ENCODE data around the gene MAPT. TPM values are rescaled to one million over a fixed set of nuclear protein-coding genes. Genes with fewer than 3 reads are reported as not detected.

Gene MAPT
- total and polyA plus RNA-seq, 2 donors: 3.4 to 21.1 TPM

GRCh38 chr17:46035112-46035818 lies 140.9 kb downstream of the MAPT start:
- Histone ChIP-seq H3K27ac (ENCODE audit: low read depth) (no peak overlapping the region), H3K36me3 (ENCODE audit: insufficient read depth) (peaks cover 6% of the 10 kb centered on the region), H3K4me3 (ENCODE audit: low read depth, low read length) (no peak overlapping the region), H3K4me1 (ENCODE audit: insufficient read depth) (no peaks in the 10 kb centered on the region)
- DNase-seq (ENCODE audit: extremely low spot score): no peak
- 83% methylated on average over 3 of the region's 3 CpGs for WGBS

GRCh38 chr17:46036491-46036890 lies 142.1 kb downstream of the MAPT start:
- peaks cover 6% of the 10 kb centered on the region for H3K36me3 ChIP-seq (ENCODE audit: insufficient read depth)
- H3K27ac ChIP-seq (ENCODE audit: low read depth): no peak overlapping the region
- no peak overlapping the region for H3K4me3 ChIP-seq (ENCODE audit: low read depth, low read length)
- DNase-seq (ENCODE audit: extremely low spot score): no peak
- 85% methylated on average over 6 of the region's 6 CpGs for WGBS
- no peaks in the 10 kb centered on the region for H3K4me1 ChIP-seq (ENCODE audit: insufficient read depth)

- 57% methylated on average over 4 of the region's 4 CpGs for WGBS
- no peak overlapping the region for H3K27ac ChIP-seq (ENCODE audit: low read depth)
- no peak overlapping the region for H3K4me3 ChIP-seq (ENCODE audit: low read depth, low read length)
- no peaks in the 10 kb centered on the region for H3K4me1 ChIP-seq (ENCODE audit: insufficient read depth)
- peaks cover 6% of the 10 kb centered on the region for H3K36me3 ChIP-seq (ENCODE audit: insufficient read depth)
- DNase-seq (ENCODE audit: extremely low spot score): no peak
These were observed 143.4 kb downstream of the MAPT start for GRCh38 chr17:46037722-46038255.

- H3K4me3 ChIP-seq (ENCODE audit: low read depth, low read length): no peak overlapping the region
- no peak overlapping the region for H3K27ac ChIP-seq (ENCODE audit: low read depth)
- no peak for DNase-seq (ENCODE audit: extremely low spot score)
- H3K36me3 ChIP-seq (ENCODE audit: insufficient read depth): peaks cover 8% of the 10 kb centered on the region
- 89% methylated on average over 6 of the region's 6 CpGs for WGBS
- H3K4me1 ChIP-seq (ENCODE audit: insufficient read depth): no peaks in the 10 kb centered on the region
These were observed 144.1 kb downstream of the MAPT start for GRCh38 chr17:46038414-46038813.

DNA sequence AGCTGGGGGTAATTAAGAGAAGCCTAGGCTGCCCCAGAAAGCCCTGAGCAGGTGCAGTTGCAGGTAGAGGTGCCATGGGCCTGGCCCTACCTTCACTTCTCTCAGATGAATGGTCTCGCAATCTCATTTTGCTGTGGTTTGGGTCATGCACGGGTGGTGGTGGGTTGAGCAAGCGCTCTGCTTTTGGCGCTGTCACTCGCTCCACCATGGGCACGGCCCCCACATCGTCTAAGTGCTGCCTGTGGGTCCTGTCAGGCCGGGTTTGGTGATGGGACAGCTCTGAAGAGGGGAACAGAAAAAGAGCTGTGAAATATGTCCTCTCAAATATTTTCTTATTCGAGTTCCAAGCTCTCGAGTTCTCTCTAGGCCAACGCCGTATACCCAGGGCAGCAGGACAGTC lies 144.6 kb downstream of the MAPT start:
- no peak for DNase-seq (ENCODE audit: extremely low spot score)
- H3K36me3 ChIP-seq (ENCODE audit: insufficient read depth): peaks cover 8% of the 10 kb centered on the region
- H3K27ac ChIP-seq (ENCODE audit: low read depth): no peak overlapping the region
- WGBS: 93% methylated on average over 12 of the region's 12 CpGs
- no peak overlapping the region for H3K4me3 ChIP-seq (ENCODE audit: low read depth, low read length)
- H3K4me1 ChIP-seq (ENCODE audit: insufficient read depth): no peaks in the 10 kb centered on the region

- no peak for DNase-seq (ENCODE audit: extremely low spot score)
- Histone ChIP-seq H3K36me3 (ENCODE audit: insufficient read depth) (peaks cover 8% of the 10 kb centered on the region), H3K4me1 (ENCODE audit: insufficient read depth) (no peaks in the 10 kb centered on the region), H3K4me3 (ENCODE audit: low read depth, low read length) (no peak overlapping the region), H3K27ac (ENCODE audit: low read depth) (no peak overlapping the region)
- WGBS: 47% methylated on average over 5 of the region's 5 CpGs
These were observed 145.3 kb downstream of the MAPT start for GRCh38 chr17:46039592-46040186.

DNA sequence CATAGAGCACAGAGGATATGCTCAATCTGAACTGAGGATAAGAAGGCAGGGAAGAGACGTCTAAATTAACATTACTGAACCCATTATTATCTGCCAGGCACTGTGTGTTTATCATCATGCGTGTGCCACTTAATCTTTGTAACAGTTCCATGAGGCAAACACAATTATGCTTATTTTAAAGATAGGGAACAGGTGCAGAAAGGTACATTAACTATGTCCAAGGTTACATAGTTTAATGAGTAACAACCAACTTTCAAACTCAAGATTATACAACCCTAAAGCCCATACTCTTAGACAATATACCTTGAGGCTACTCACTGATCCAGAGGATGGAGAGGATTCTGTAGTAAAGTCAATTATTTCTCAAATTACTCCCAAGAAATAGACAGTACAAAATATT lies 147.9 kb downstream of the MAPT start:
- Histone ChIP-seq H3K36me3 (ENCODE audit: insufficient read depth) (peaks cover 8% of the 10 kb centered on the region), H3K4me3 (ENCODE audit: low read depth, low read length) (no peak overlapping the region), H3K4me1 (ENCODE audit: insufficient read depth) (no peaks in the 10 kb centered on the region), H3K27ac (ENCODE audit: low read depth) (no peak overlapping the region)
- no peak for DNase-seq (ENCODE audit: extremely low spot score)
- whole genome bisulfite sequencing: 84% methylated on average over 2 of the region's 2 CpGs

GRCh38 chr17:46042925-46043324 lies 148.6 kb downstream of the MAPT start:
- Histone ChIP-seq H3K36me3 (ENCODE audit: insufficient read depth) (peaks cover 8% of the 10 kb centered on the region), H3K4me3 (ENCODE audit: low read depth, low read length) (no peak overlapping the region), H3K4me1 (ENCODE audit: insufficient read depth) (no peaks in the 10 kb centered on the region), H3K27ac (ENCODE audit: low read depth) (no peak overlapping the region)
- DNase-seq (ENCODE audit: extremely low spot score): no peak
- WGBS: 56% methylated on average over 3 of the region's 3 CpGs

DNA sequence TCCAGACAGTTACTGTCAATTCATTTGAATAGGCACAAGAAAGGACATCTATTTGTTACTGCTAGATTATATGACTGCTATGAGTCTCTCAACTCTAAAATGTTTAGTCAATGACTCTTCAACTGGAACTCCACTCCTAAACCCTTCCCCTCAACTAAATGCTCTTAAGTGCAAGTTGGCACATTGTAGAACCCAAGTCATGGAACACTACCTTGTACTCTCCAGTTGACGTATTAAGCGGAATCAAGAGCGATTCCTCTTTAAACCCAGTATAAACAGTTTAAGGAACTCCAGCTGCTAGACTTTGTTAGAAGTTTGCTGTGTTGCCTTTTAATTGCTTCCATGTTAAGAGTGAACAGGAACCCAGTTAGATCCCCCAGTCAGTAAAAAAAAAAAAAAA lies 149.3 kb downstream of the MAPT start:
- Histone ChIP-seq H3K36me3 (ENCODE audit: insufficient read depth) (peaks cover 8% of the 10 kb centered on the region), H3K27ac (ENCODE audit: low read depth) (peak overlapping the region; percentile 32), H3K4me3 (ENCODE audit: low read depth, low read length) (no peak overlapping the region), H3K4me1 (ENCODE audit: insufficient read depth) (no peaks in the 10 kb centered on the region)
- WGBS: 46% methylated on average over 3 of the region's 3 CpGs
- no peak for DNase-seq (ENCODE audit: extremely low spot score)

GRCh38 chr17:46044286-46044928 lies 150.1 kb downstream of the MAPT start:
- H3K4me1 ChIP-seq (ENCODE audit: insufficient read depth): no peaks in the 10 kb centered on the region

GRCh38 chr17:46044989-46045388 lies 150.6 kb downstream of the MAPT start:
- H3K36me3 ChIP-seq (ENCODE audit: insufficient read depth): peaks cover 5% of the 10 kb centered on the region
- 59% methylated on average over 2 of the region's 2 CpGs for WGBS
- no peaks in the 10 kb centered on the region for H3K4me1 ChIP-seq (ENCODE audit: insufficient read depth)
- H3K27ac ChIP-seq (ENCODE audit: low read depth): no peak overlapping the region
- no peak for DNase-seq (ENCODE audit: extremely low spot score)
- H3K4me3 ChIP-seq (ENCODE audit: low read depth, low read length): no peak overlapping the region

More at GRCh38 chr17:46044286-46044928, 150.1 kb downstream of the MAPT start:
- Histone ChIP-seq H3K36me3 (ENCODE audit: insufficient read depth) (peaks cover 5% of the 10 kb centered on the region), H3K4me3 (ENCODE audit: low read depth, low read length) (no peak overlapping the region), H3K27ac (ENCODE audit: low read depth) (peak overlapping the region; percentile 29)
- 35% methylated on average over 5 of the region's 5 CpGs for WGBS
- DNase-seq (ENCODE audit: extremely low spot score): peak; percentile 71

GRCh38 chr17:46045639-46046038 lies 151.3 kb downstream of the MAPT start:
- H3K27ac ChIP-seq (ENCODE audit: low read depth): no peak overlapping the region
- no peaks in the 10 kb centered on the region for H3K4me1 ChIP-seq (ENCODE audit: insufficient read depth)
- H3K4me3 ChIP-seq (ENCODE audit: low read depth, low read length): no peak overlapping the region
- 88% methylated on average over 3 of the region's 3 CpGs for WGBS
- H3K36me3 ChIP-seq (ENCODE audit: insufficient read depth): peaks cover 8% of the 10 kb centered on the region
- no peak for DNase-seq (ENCODE audit: extremely low spot score)

DNA sequence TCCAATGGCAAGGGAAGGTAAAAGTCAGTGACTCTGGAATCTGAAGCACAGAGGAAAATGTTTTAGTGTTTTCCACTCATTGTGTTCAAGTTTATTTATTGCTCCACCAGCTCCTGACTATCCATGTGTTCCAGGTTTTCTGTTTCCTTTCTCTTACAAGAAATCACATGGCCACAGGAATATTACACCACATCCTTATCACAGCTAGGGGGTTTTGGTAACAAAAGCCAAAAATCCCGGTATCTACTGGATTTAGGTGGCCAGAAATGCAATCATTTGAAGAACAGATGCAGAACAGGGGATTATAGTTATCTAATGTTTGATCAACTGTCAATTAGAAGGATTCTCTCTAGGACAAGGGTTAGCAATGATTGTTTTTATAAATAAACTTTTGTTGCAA lies 152.6 kb downstream of the MAPT start:
- Histone ChIP-seq H3K4me1 (ENCODE audit: insufficient read depth) (no peaks in the 10 kb centered on the region), H3K4me3 (ENCODE audit: low read depth, low read length) (no peak overlapping the region), H3K36me3 (ENCODE audit: insufficient read depth) (peaks cover 13% of the 10 kb centered on the region), H3K27ac (ENCODE audit: low read depth) (no peak overlapping the region)
- no peak for DNase-seq (ENCODE audit: extremely low spot score)
- WGBS: 32% methylated on average over 1 of the region's 1 CpG

GRCh38 chr17:46047398-46047797 lies 153.0 kb downstream of the MAPT start:
- Histone ChIP-seq H3K4me3 (ENCODE audit: low read depth, low read length) (no peak overlapping the region), H3K27ac (ENCODE audit: low read depth) (no peak overlapping the region), H3K4me1 (ENCODE audit: insufficient read depth) (no peaks in the 10 kb centered on the region), H3K36me3 (ENCODE audit: insufficient read depth) (peaks cover 14% of the 10 kb centered on the region)
- DNase-seq (ENCODE audit: extremely low spot score): no peak
- WGBS: 92% methylated on average over 5 of the region's 5 CpGs
